Transverse colon (tissue), 4 donors: Measurements from ENCODE around the gene GPX5. TPM values are rescaled to one million over a fixed set of nuclear protein-coding genes. Genes with fewer than 3 reads are reported as not detected.

ENCODE experiments used
- DNase-seq: peaks from one replicate; pipeline ENCODE4 v3.0.0-alpha.2; 2019
- H3K27ac ChIP-seq, 4 donors: fragments of 200-600 bp; sonication (generic); 2 replicates each; pipeline ENCODE4 v1.5.1; 2016 to 2018; ENCODE audit warnings: inconsistent platforms in 4 of 4
- H3K27me3 ChIP-seq: fragments of 200-600 bp; sonication (generic); 2 replicates; pipeline ENCODE4 v1.5.1; 2017; ENCODE audit warnings: inconsistent platforms
- H3K36me3 ChIP-seq, 4 donors: fragments of 200-600 bp; sonication (generic); 2 replicates each; pipeline ENCODE4 v1.5.1; 2017 to 2019; ENCODE audit warnings: inconsistent platforms in 4 of 4
- H3K4me1 ChIP-seq, 4 donors: fragments of 200-600 bp; sonication (generic); 2 replicates each; pipeline ENCODE4 v1.5.1; 2017 to 2020; ENCODE audit warnings: inconsistent platforms in 4 of 4
- H3K4me3 ChIP-seq, 4 donors: fragments of 200-600 bp; sonication (generic); 1 replicate in 1 of 4; 2 replicates in 3 of 4; pipeline versions ENCODE4 v1.5.1 to v1.6.1; 2017 to 2019; ENCODE audit warnings: inconsistent platforms in 4 of 4
- H3K9me3 ChIP-seq, 2 donors: fragments of 200-600 bp; sonication (generic); 2 replicates each; pipeline ENCODE4 v1.5.1; 2017 to 2019; ENCODE audit warnings: inconsistent platforms in 2 of 2
- CTCF ChIP-seq, 5 experiments: fragments of 200-600 bp in 3 of 5; fragments of 450-650 bp in 2 of 5; sonication (generic) in 3 of 5; IDR thresholded peaks; 1 replicate in 2 of 5; 2 replicates in 3 of 5; pipeline ENCODE4 v1.5.1; 2016 to 2017; ENCODE audit warnings: antibody characterized with exemption in 5 of 5, inconsistent platforms in 3 of 5, mild to moderate bottlenecking in 2 of 5, moderate library complexity in 1 of 5
- EP300 ChIP-seq: sonication (generic); formaldehyde crosslinking; IDR thresholded peaks from one replicate; pipeline ENCODE4 v1.6.1; 2017; ENCODE audit warnings: antibody characterized with exemption, low read depth
- POLR2A ChIP-seq: fragments of 450-650 bp; IDR thresholded peaks from one replicate; pipeline ENCODE4 v1.6.1; 2016; ENCODE audit warnings: antibody characterized with exemption, mild to moderate bottlenecking, moderate library complexity
- POLR2AphosphoS5 ChIP-seq, 3 donors: sonication (generic); formaldehyde crosslinking; IDR thresholded peaks; one replicate each; pipeline ENCODE4 v1.6.1; 2016; ENCODE audit warnings: antibody characterized with exemption in 3 of 3
- WGBS, 2 donors: methylation state at CpG; one replicate each; pipeline ENCODE4 v1.1.5; 2018; ENCODE audit warnings: low coverage in 1 of 2; 5-methylcytosine and 5-hydroxymethylcytosine counted together
- in situ Hi-C, 4 donors: fragments of 200-750 bp; cut with MboI; loops; one replicate each; pipeline versions ENCODE4 v1.15.0 to v1.15.1; 2017; ENCODE audit warnings: low sequenced_read_pairs in 3 of 4, low pct_ligation_motif_present in 1 of 4, low pct_unique_long_range_greater_than_20kb in 1 of 4
- intact Hi-C: fragments of 100-400 bp; cut with DNase I; formaldehyde crosslinking; loops from one replicate; pipeline ENCODE4 v1.15.1; 2023; ENCODE audit warnings: low total_unique reads
- total RNA-seq, 4 donors: library from RNA; depleted of rRNA; stranded (reverse); fragments of >200 nt; gene quantifications; one replicate each; pipeline ENCODE4 v1.1.0, GENCODE V29; 2016

GPX5 gene
- total RNA-seq, 4 donors from 2014 or later = not detected

- in situ Hi-C loops (no loop called here), intact Hi-C loops (no loop called here)
- H3K4me1 ChIP-seq = peaks cover 0 to 5% (median 0%) of the 10 kb centered on the region in 4 donors
- H3K27me3 ChIP-seq = peaks cover 68% of the 10 kb centered on the region
- DNase-seq = no peak
- H3K4me3 ChIP-seq = no peak overlapping the region
- H3K36me3 ChIP-seq = no peaks in the 10 kb centered on the region
- TF ChIP-seq EP300 (no peak), POLR2A (no peak), CTCF (IDR thresholded peaks at IDR 0.05) (no peak), POLR2AphosphoS5 (IDR thresholded peaks at IDR 0.05) (no peak)
- no peak overlapping the region for H3K27ac ChIP-seq
- H3K9me3 ChIP-seq = no peaks in the 10 kb centered on the region
- WGBS, 2 donors = 31 to 57% methylated on average over 8 to 22 of the region's 22 CpGs
Observed at GRCh38 chr6:28537509-28538140, 11.9 kb downstream of the GPX5 start.

GRCh38 chr6:28541996-28542395, 16.3 kb downstream of the GPX5 start:
- peak overlapping the region in 2 of 4 donors; percentile 19 to 47 for H3K4me3 ChIP-seq
- no peaks in the 10 kb centered on the region for H3K36me3 ChIP-seq
- no peaks in the 10 kb centered on the region for H3K9me3 ChIP-seq
- intact Hi-C loops = no loop called here
- DNase-seq = no peak
- in situ Hi-C loops = no loop called here
- TF ChIP-seq EP300 (no peak), POLR2AphosphoS5 (IDR thresholded peaks at IDR 0.05) (no peak), POLR2A (no peak), CTCF (IDR thresholded peaks at IDR 0.05) (no peak)
- 42 to 50% methylated on average over 6 to 7 of the region's 7 CpGs for whole genome bisulfite sequencing, 2 donors
- peaks cover 97% of the 10 kb centered on the region for H3K27me3 ChIP-seq
- no peak overlapping the region for H3K27ac ChIP-seq
- H3K4me1 ChIP-seq = peaks cover 0 to 11% (median 3%) of the 10 kb centered on the region in 4 donors

GRCh38 chr6:28542440-28543296, 17.0 kb downstream of the GPX5 start:
- Histone ChIP-seq H3K9me3 (no peaks in the 10 kb centered on the region), H3K27ac (no peak overlapping the region), H3K4me1 (peaks cover 0 to 11% (median 3%) of the 10 kb centered on the region in 4 donors), H3K36me3 (no peaks in the 10 kb centered on the region), H3K27me3 (peaks cover 97% of the 10 kb centered on the region), H3K4me3 (peak overlapping the region in 2 of 4 donors; percentile 19 to 47)
- peak; percentile 58 for DNase-seq
- in situ Hi-C loops (no loop called here), intact Hi-C loops (no loop called here)
- TF ChIP-seq EP300 = no peak
- no peak for TF ChIP-seq POLR2AphosphoS5 (IDR thresholded peaks at IDR 0.05)
- TF ChIP-seq POLR2A = no peak
- TF ChIP-seq CTCF (IDR thresholded peaks at IDR 0.05) = peak; percentile 11 to 30 (median 24)
- WGBS, 2 donors = 0 to 3% methylated on average over 6 to 29 of the region's 30 CpGs
